T-helper 9 cell (primary cell): ENCODE results near the gene FAM118A.
"Not testable (repeated sequence)": the region's sequence is repeated elsewhere in the genome, so short reads cannot be mapped to it uniquely, and the experiment has no call there.

Experiments
- DNase-seq: peaks from one replicate; pipeline ENCODE4 v3.0.0-alpha.2; 2020
- total RNA-seq, 2 donors: gene quantifications; one replicate each; lab custom pipeline; 2026; lab: John Stamatoyannopoulos, UW

The FAM118A gene
- 67.4 to 124 reads per million in 2 donors for total RNA-seq

GRCh38 chr22:45309422-45310227, at the start of gene FAM118A:
Gene FAM118A, plus strand, starts transcription at chr22:45309934. Its CDS starts 12,446 bp downstream, at chr22:45322380.
- DNase-seq: peak; percentile 96

- not testable (repeated sequence) for DNase-seq
Observed at GRCh38 chr22:45260395-45260759, 49.4 kb upstream of the FAM118A start.

GRCh38 chr22:45261407-45262088, 48.2 kb upstream of the FAM118A start:
- DNase-seq: no peak

GRCh38 chr22:45262195-45262930, 47.4 kb upstream of the FAM118A start:
- DNase-seq: no peak

GRCh38 chr22:45262931-45263462, 46.7 kb upstream of the FAM118A start:
- no peak for DNase-seq

- DNase-seq: no peak
Observed at GRCh38 chr22:45263463-45264269, 46.1 kb upstream of the FAM118A start.

- DNase-seq: no peak
Observed at GRCh38 chr22:45265535-45265934, 44.2 kb upstream of the FAM118A start.

- DNase-seq: peak; percentile 18
Observed at GRCh38 chr22:45268167-45268957, 41.4 kb upstream of the FAM118A start.

- DNase-seq: peak; percentile 96
Observed at GRCh38 chr22:45268958-45269844, 40.5 kb upstream of the FAM118A start.

GRCh38 chr22:45270095-45271020, 39.4 kb upstream of the FAM118A start:
- no peak for DNase-seq

GRCh38 chr22:45271667-45272201, 38.0 kb upstream of the FAM118A start:
- no peak for DNase-seq

- DNase-seq: no peak
Observed at GRCh38 chr22:45272498-45272897, 37.2 kb upstream of the FAM118A start.

GRCh38 chr22:45273452-45274075, 36.2 kb upstream of the FAM118A start:
- DNase-seq: no peak

GRCh38 chr22:45276507-45277105, 33.1 kb upstream of the FAM118A start:
- DNase-seq: no peak

- DNase-seq: not testable (repeated sequence)
Observed at GRCh38 chr22:45277720-45278119, 32.0 kb upstream of the FAM118A start.

GRCh38 chr22:45278125-45278524, 31.6 kb upstream of the FAM118A start:
- DNase-seq: no peak

- no peak for DNase-seq
Observed at GRCh38 chr22:45280587-45280980, 29.1 kb upstream of the FAM118A start.

- no peak for DNase-seq
Observed at GRCh38 chr22:45281010-45281409, 28.7 kb upstream of the FAM118A start.
